Urinary bladder (tissue), 4 donors: ENCODE measurements around the gene BSG. TPM values are rescaled to one million over a fixed set of nuclear protein-coding genes. Genes with fewer than 3 reads are reported as not detected.
A peak's percentile ranks its signal among the peaks of the same experiment; 100 is the strongest.
"Not testable (repeated sequence)": the region's sequence is repeated elsewhere in the genome, so short reads cannot be mapped to it uniquely, and the experiment has no call there.

Source experiments
- DNase-seq: peaks from one replicate; pipeline ENCODE4 v3.0.0-alpha.2; 2015; ENCODE audit errors: extremely low spot score
- H3K27ac ChIP-seq: one replicate; pipeline ENCODE4 v1.5.1; 2013; ENCODE audit warnings: low read depth, mild to moderate bottlenecking, moderate library complexity
- H3K36me3 ChIP-seq: one replicate; pipeline ENCODE4 v1.6.1; 2013; ENCODE audit warnings: mild to moderate bottlenecking, moderate library complexity; ENCODE audit not compliant: insufficient read depth
- H3K4me1 ChIP-seq: one replicate; pipeline ENCODE4 v1.6.1; 2013; ENCODE audit warnings: mild to moderate bottlenecking, moderate library complexity; ENCODE audit not compliant: insufficient read depth
- H3K4me3 ChIP-seq: one replicate; pipeline ENCODE4 v1.5.1; 2013; ENCODE audit warnings: low read depth, low read length
- WGBS: extraction: QIAGEN DNeasy Blood & Tissue Kit; methylation state at CpG from one replicate; pipeline ENCODE4 v1.1.7; 2013; 5-methylcytosine and 5-hydroxymethylcytosine counted together
- polyA plus RNA-seq: library from polyadenylated mRNA; stranded (reverse); fragments of 200-250 nt; gene quantifications from one replicate; pipeline ENCODE4 v1.2.3, GENCODE V29; 2013
- total RNA-seq: library from RNA; depleted of rRNA; stranded (reverse); fragments of >200 nt; gene quantifications from one replicate; pipeline ENCODE4 v1.2.3, GENCODE V29; 2014
- donor health status: healthy with polysubstance abuse.
- donor health status: healthy.

BSG gene
- total and polyA plus RNA-seq, 2 donors: 89.9 to 989 TPM

- no peaks in the 10 kb centered on the region for H3K36me3 ChIP-seq
- H3K4me3 ChIP-seq: no peak overlapping the region
- H3K4me1 ChIP-seq: no peaks in the 10 kb centered on the region
- WGBS: 86% methylated on average over 58 of the region's 58 CpGs
- no peak overlapping the region for H3K27ac ChIP-seq
- no peak for DNase-seq
These were observed 44.5 kb downstream of the BSG start for GRCh38 chr19:616747-617526.

GRCh38 chr19:617551-618246 lies 45.3 kb downstream of the BSG start:
- no peak overlapping the region for H3K4me3 ChIP-seq
- no peaks in the 10 kb centered on the region for H3K4me1 ChIP-seq
- no peak overlapping the region for H3K27ac ChIP-seq
- 89% methylated on average over 29 of the region's 29 CpGs for WGBS
- no peaks in the 10 kb centered on the region for H3K36me3 ChIP-seq
- no peak for DNase-seq

GRCh38 chr19:618247-618619 lies 45.8 kb downstream of the BSG start:
- WGBS: 93% methylated on average over 19 of the region's 19 CpGs
- Histone ChIP-seq H3K27ac (no peak overlapping the region), H3K36me3 (no peaks in the 10 kb centered on the region), H3K4me1 (no peaks in the 10 kb centered on the region), H3K4me3 (no peak overlapping the region)
- DNase-seq: no peak

GRCh38 chr19:618674-619285 lies 46.4 kb downstream of the BSG start:
- no peak for DNase-seq
- no peaks in the 10 kb centered on the region for H3K4me1 ChIP-seq
- WGBS: 94% methylated on average over 27 of the region's 27 CpGs

GRCh38 chr19:619286-620002 lies 47.0 kb downstream of the BSG start:
- WGBS: 93% methylated on average over 47 of the region's 47 CpGs
- Histone ChIP-seq H3K4me3 (no peak overlapping the region), H3K27ac (no peak overlapping the region), H3K36me3 (no peaks in the 10 kb centered on the region), H3K4me1 (no peaks in the 10 kb centered on the region)
- no peak for DNase-seq

More at GRCh38 chr19:618674-619285, 46.4 kb downstream of the BSG start:
- Histone ChIP-seq H3K4me3 (no peak overlapping the region), H3K27ac (no peak overlapping the region), H3K36me3 (no peaks in the 10 kb centered on the region)

- Histone ChIP-seq H3K4me3 (no peak overlapping the region), H3K27ac (no peak overlapping the region), H3K36me3 (no peaks in the 10 kb centered on the region), H3K4me1 (no peaks in the 10 kb centered on the region)
- 94% methylated on average over 51 of the region's 51 CpGs for WGBS
- no peak for DNase-seq
These were observed 47.9 kb downstream of the BSG start for GRCh38 chr19:620166-620862.

- not testable (repeated sequence) for H3K4me3 ChIP-seq, DNase-seq, H3K36me3 ChIP-seq, H3K27ac ChIP-seq, H3K4me1 ChIP-seq
- WGBS: 97% methylated on average over 48 of the region's 48 CpGs
These were observed 48.8 kb downstream of the BSG start for GRCh38 chr19:621191-621590.

- H3K36me3 ChIP-seq: no peaks in the 10 kb centered on the region
- 91% methylated on average over 24 of the region's 24 CpGs for WGBS
- no peak for DNase-seq
- no peak overlapping the region for H3K27ac ChIP-seq
- no peaks in the 10 kb centered on the region for H3K4me1 ChIP-seq
- no peak overlapping the region for H3K4me3 ChIP-seq
These were observed 49.4 kb downstream of the BSG start for GRCh38 chr19:621819-622218.

GRCh38 chr19:622666-623065 lies 50.3 kb downstream of the BSG start:
- Histone ChIP-seq H3K4me1 (no peaks in the 10 kb centered on the region), H3K36me3 (no peaks in the 10 kb centered on the region), H3K4me3 (no peak overlapping the region), H3K27ac (no peak overlapping the region)
- WGBS: 95% methylated on average over 37 of the region's 37 CpGs
- no peak for DNase-seq

GRCh38 chr19:623175-623916 lies 51.0 kb downstream of the BSG start:
- Histone ChIP-seq H3K27ac (no peak overlapping the region), H3K4me3 (no peak overlapping the region), H3K36me3 (no peaks in the 10 kb centered on the region), H3K4me1 (no peaks in the 10 kb centered on the region)
- no peak for DNase-seq
- 92% methylated on average over 44 of the region's 44 CpGs for WGBS

- 71% methylated on average over 24 of the region's 24 CpGs for WGBS
- no peak for DNase-seq
- Histone ChIP-seq H3K36me3 (no peaks in the 10 kb centered on the region), H3K27ac (no peak overlapping the region), H3K4me1 (no peaks in the 10 kb centered on the region), H3K4me3 (no peak overlapping the region)
These were observed 51.6 kb downstream of the BSG start for GRCh38 chr19:623974-624373.

- no peak overlapping the region for H3K4me3 ChIP-seq
- no peaks in the 10 kb centered on the region for H3K4me1 ChIP-seq
- 89% methylated on average over 24 of the region's 24 CpGs for WGBS
- H3K27ac ChIP-seq: peak overlapping the region; percentile 46
- DNase-seq: no peak
- no peaks in the 10 kb centered on the region for H3K36me3 ChIP-seq
These were observed 52.2 kb downstream of the BSG start for GRCh38 chr19:624433-625109.
